Measurements from ENCODE around the gene TEAD4. TPM values are rescaled to one million over a fixed set of nuclear protein-coding genes. Genes with fewer than 3 reads are reported as not detected.

The TEAD4 gene
- total and polyA plus RNA-seq, 4 donors: 0.79 to 3.8 (median 2.8) TPM

GRCh38 chr12:3040026-3040656, 80.9 kb downstream of the TEAD4 start:
- Histone ChIP-seq H3K27ac (ENCODE audit: low read depth in 1 of 2, low read length in 2 of 2) (no peak overlapping the region), H3K4me1 (ENCODE audit: control insufficient read depth in 4 of 4, insufficient read depth in 4 of 4, low read length in 3 of 4) (no peaks in the 10 kb centered on the region), H3K9ac (ENCODE audit: low read depth in 1 of 2, low read length in 2 of 2) (no peak overlapping the region), H3K4me3 (ENCODE audit: low read depth in 1 of 3, low read length in 3 of 3) (no peak overlapping the region), H3K27me3 (ENCODE audit: control insufficient read depth in 4 of 4, insufficient read depth in 4 of 4, low read length in 3 of 4) (no peaks in the 10 kb centered on the region), H3K9me3 (ENCODE audit: control insufficient read depth in 4 of 4, low read length in 3 of 4) (no peaks in the 10 kb centered on the region), H3K36me3 (ENCODE audit: control insufficient read depth in 4 of 4, insufficient read depth in 3 of 4, low read depth in 1 of 4, low read length in 3 of 4) (no peaks in the 10 kb centered on the region)
- no peak for TF ChIP-seq HNF4G (IDR thresholded peaks at IDR 0.05)
- no peak for TF ChIP-seq RAD21 (IDR thresholded peaks at IDR 0.05)
- TF ChIP-seq CTCF (IDR thresholded peaks at IDR 0.05; ENCODE audit: low read depth, low read length, missing input control): no peak
- TF ChIP-seq ZBTB33 (IDR thresholded peaks at IDR 0.05): no peak
- TF ChIP-seq NR2F2 (IDR thresholded peaks at IDR 0.05): no peak
- TF ChIP-seq TAF1 (conservative IDR thresholded peaks at IDR 0.05): no peak
- TF ChIP-seq HNF4A (conservative IDR thresholded peaks at IDR 0.05): no peak
- no peak for TF ChIP-seq EGR1 (IDR thresholded peaks at IDR 0.05; ENCODE audit: low read depth in 2 of 2)
- DNase-seq (ENCODE audit: low spot score): no peak
- WGBS: 89% methylated on average over 15 of the region's 15 CpGs

- no peak for DNase-seq (ENCODE audit: low spot score)
- Histone ChIP-seq H3K9ac (ENCODE audit: low read depth in 1 of 2, low read length in 2 of 2) (no peak overlapping the region), H3K36me3 (ENCODE audit: control insufficient read depth in 4 of 4, insufficient read depth in 3 of 4, low read depth in 1 of 4, low read length in 3 of 4) (no peaks in the 10 kb centered on the region), H3K27me3 (ENCODE audit: control insufficient read depth in 4 of 4, insufficient read depth in 4 of 4, low read length in 3 of 4) (no peaks in the 10 kb centered on the region), H3K4me1 (ENCODE audit: control insufficient read depth in 4 of 4, insufficient read depth in 4 of 4, low read length in 3 of 4) (no peaks in the 10 kb centered on the region), H3K4me3 (ENCODE audit: low read depth in 1 of 3, low read length in 3 of 3) (no peak overlapping the region), H3K9me3 (ENCODE audit: control insufficient read depth in 4 of 4, low read length in 3 of 4) (no peaks in the 10 kb centered on the region), H3K27ac (ENCODE audit: low read depth in 1 of 2, low read length in 2 of 2) (no peak overlapping the region)
- TF ChIP-seq FOXA1 (IDR thresholded peaks at IDR 0.05) (no peak), CTCF (IDR thresholded peaks at IDR 0.05; ENCODE audit: low read depth, low read length, missing input control) (no peak), EGR1 (IDR thresholded peaks at IDR 0.05; ENCODE audit: low read depth in 2 of 2) (no peak), ZBTB33 (IDR thresholded peaks at IDR 0.05) (no peak), NR2F2 (IDR thresholded peaks at IDR 0.05) (no peak)
- TF ChIP-seq, protein P1, sequence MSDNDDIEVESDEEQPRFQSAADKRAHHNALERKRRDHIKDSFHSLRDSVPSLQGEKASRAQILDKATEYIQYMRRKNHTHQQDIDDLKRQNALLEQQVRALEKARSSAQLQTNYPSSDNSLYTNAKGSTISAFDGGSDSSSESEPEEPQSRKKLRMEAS (IDR thresholded peaks at IDR 0.05): no peak
- WGBS: 88% methylated on average over 29 of the region's 29 CpGs
These were observed 81.7 kb downstream of the TEAD4 start for GRCh38 chr12:3040663-3041544.

Measured in liver (tissue), 9 donors.